Naive thymus-derived CD4-positive, alpha-beta T cell (primary cell): ENCODE data around the gene UTP4. TPM values are rescaled to one million over a fixed set of nuclear protein-coding genes. Genes with fewer than 3 reads are reported as not detected.
"Not testable (repeated sequence)": the region's sequence is repeated elsewhere in the genome, so short reads cannot be mapped to it uniquely, and the experiment has no call there.

Source experiments
- ATAC-seq: fragments of 150-1000 bp; cut with Tn5 transposase; 2 replicates; pipeline ENCODE4 v1.10.0; 2021; ENCODE audit warnings: mild to moderate bottlenecking, moderate library complexity
- CTCF ChIA-PET: fragments of 350-600 bp; sonication (Branson Sonifier 250); formaldehyde crosslinking; loops from one replicate; lab custom pipeline; 2021; ENCODE audit warnings: antibody characterized with exemption; lab: Charles Lee
- POLR2A ChIA-PET: fragments of 350-600 bp; sonication (Branson Sonifier 250); formaldehyde crosslinking; loops from one replicate; lab custom pipeline; 2021; ENCODE audit warnings: antibody characterized with exemption, inconsistent platforms; lab: Charles Lee
- DNase-seq, 9 donors: peaks; one replicate each; pipeline versions ENCODE4 v3.0.0 to v3.0.0-alpha.2; 2020 to 2022; ENCODE audit warnings: mixed read lengths in 1 of 9
- H3K27ac ChIP-seq: one replicate; pipeline ENCODE4 v1.7.0; 2013; ENCODE audit warnings: mild to moderate bottlenecking, low read depth, low read length, moderate library complexity
- H3K27me3 ChIP-seq, 2 donors: one replicate each; pipeline ENCODE4 v1.7.0; 2013; ENCODE audit warnings: low read length in 2 of 2, mild to moderate bottlenecking in 2 of 2, moderate library complexity in 2 of 2; ENCODE audit not compliant: control insufficient read depth in 2 of 2, insufficient read depth in 2 of 2
- H3K36me3 ChIP-seq, 3 experiments: 1 replicate in 2 of 3; 2 replicates in 1 of 3; pipeline ENCODE4 v1.7.0; 2013; ENCODE audit warnings: low read length in 3 of 3, mild to moderate bottlenecking in 3 of 3, moderate library complexity in 1 of 3; ENCODE audit not compliant: insufficient read depth in 3 of 3, control insufficient read depth in 2 of 3
- H3K4me1 ChIP-seq, 2 donors: one replicate each; pipeline ENCODE4 v1.7.0; 2013; ENCODE audit warnings: low read length in 2 of 2, mild to moderate bottlenecking in 2 of 2, moderate library complexity in 1 of 2; ENCODE audit not compliant: control insufficient read depth in 2 of 2, insufficient read depth in 2 of 2
- H3K4me3 ChIP-seq: 2 replicates; pipeline ENCODE4 v1.7.0; 2013; ENCODE audit warnings: mild to moderate bottlenecking, low read length
- H3K9me3 ChIP-seq, 3 experiments: 1 replicate in 2 of 3; 2 replicates in 1 of 3; pipeline ENCODE4 v1.7.0; 2013; ENCODE audit warnings: low read length in 3 of 3; ENCODE audit not compliant: control insufficient read depth in 2 of 3
- H3K27ac Mint-ChIP-seq, 9 donors: one replicate each; pipeline ENCODE4 v1.8.0; 2020 to 2022; ENCODE audit warnings: mixed read lengths in 9 of 9, mild to moderate bottlenecking in 8 of 9, moderate library complexity in 5 of 9, inconsistent platforms in 2 of 9
- H3K27me3 Mint-ChIP-seq, 5 donors: one replicate each; pipeline ENCODE4 v1.8.0; 2021 to 2022; ENCODE audit warnings: mixed read lengths in 5 of 5, mild to moderate bottlenecking in 1 of 5
- H3K36me3 Mint-ChIP-seq, 5 donors: one replicate each; pipeline ENCODE4 v1.8.0; 2020 to 2022; ENCODE audit warnings: mixed read lengths in 5 of 5, mild to moderate bottlenecking in 3 of 5, inconsistent platforms in 1 of 5
- H3K4me1 Mint-ChIP-seq, 7 donors: one replicate each; pipeline ENCODE4 v1.8.0; 2020 to 2022; ENCODE audit warnings: mixed read lengths in 7 of 7, mild to moderate bottlenecking in 3 of 7, inconsistent platforms in 1 of 7
- H3K4me3 Mint-ChIP-seq, 10 donors: one replicate each; pipeline ENCODE4 v1.8.0; 2020 to 2022; ENCODE audit warnings: mild to moderate bottlenecking in 10 of 10, mixed read lengths in 10 of 10, moderate library complexity in 6 of 10, inconsistent platforms in 2 of 10
- H3K9me3 Mint-ChIP-seq, 11 donors: one replicate each; pipeline ENCODE4 v1.8.0; 2020 to 2022; ENCODE audit warnings: mixed read lengths in 11 of 11, mild to moderate bottlenecking in 4 of 11, inconsistent platforms in 1 of 11, moderate library complexity in 1 of 11
- intact Hi-C, 2 donors: fragments of 100-400 bp; cut with micrococcal nuclease; formaldehyde crosslinking; loops; one replicate each; pipeline ENCODE4 v1.15.1; 2023
- polyA plus RNA-seq, 2 donors: library from polyadenylated mRNA; unstranded; fragments of 300-500 nt; fragmentation: Illumina TruSeq; gene quantifications; one replicate each; pipeline ENCODE4 v1.2.3, GENCODE V29; 2021
- total RNA-seq, 6 experiments: library from RNA in 5 of 6; stranded (reverse) in 5 of 6; gene quantifications; 1 replicate in 5 of 6; 2 replicates in 1 of 6; pipeline ENCODE4 v1.2.3 and lab custom pipeline; 2021 to 2026

The UTP4 gene
- total and polyA plus RNA-seq, 7 experiments from 2014 or later = 31.9 to 82.0 (median 42.9) TPM

- ChIA-PET POLR2A (no interaction called here), CTCF (interaction anchor here (0.5 to 1.2 kb wide), 2 partner anchors 537 to 910 kb away, joined by 3 read pairs; no protein-coding TSS in a partner anchor)
- Mint-ChIP-seq H3K4me3 (no peak overlapping the region), H3K27ac (peak overlapping the region in 5 of 9 donors; percentile 15 to 68 (median 45)), H3K36me3 (peaks cover 0 to 9% (median 4%) of the 10 kb centered on the region in 5 donors), H3K4me1 (peaks cover 16 to 52% (median 43%) of the 10 kb centered on the region in 7 donors), H3K9me3 (no peaks in the 10 kb centered on the region), H3K27me3 (no peaks in the 10 kb centered on the region)
- Histone ChIP-seq H3K4me1 (peaks cover 6 to 13% of the 10 kb centered on the region in 2 donors), H3K36me3 (peaks cover 0 to 5% (median 0%) of the 10 kb centered on the region in 3 experiments), H3K27ac (no peak overlapping the region), H3K27me3 (no peaks in the 10 kb centered on the region), H3K9me3 (no peaks in the 10 kb centered on the region), H3K4me3 (no peak overlapping the region)
- intact Hi-C loops = no loop called here
- ATAC-seq (no peak), DNase-seq (no peak)
Observed at GRCh38 chr16:69126221-69126620, 6.2 kb upstream of the UTP4 start.

DNA sequence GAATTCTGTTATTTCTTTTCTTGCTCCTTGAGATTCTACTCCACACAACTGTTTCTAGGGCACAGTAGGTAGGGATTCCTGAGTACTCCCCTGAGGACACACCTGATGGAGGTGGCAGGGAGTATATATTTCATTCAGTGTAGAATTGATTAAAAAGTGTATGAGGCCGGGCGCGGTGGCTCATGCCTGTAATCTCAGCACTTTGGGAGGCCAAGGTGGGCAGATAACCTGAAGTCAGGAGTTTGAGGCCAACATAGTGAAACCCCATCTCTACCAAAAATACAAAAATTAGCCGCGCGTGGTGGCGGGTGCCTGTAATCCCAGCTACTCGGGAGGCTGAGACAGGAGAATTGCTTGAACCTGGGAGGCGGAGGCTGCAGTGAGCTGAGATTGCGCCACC, 5.6 kb upstream of the UTP4 start:
- intact Hi-C loops, H3K9me3 Mint-ChIP-seq, H3K36me3 Mint-ChIP-seq, ATAC-seq, H3K9me3 ChIP-seq, H3K27me3 Mint-ChIP-seq, H3K36me3 ChIP-seq, H3K27me3 ChIP-seq, H3K4me3 ChIP-seq, H3K27ac ChIP-seq, H3K4me3 Mint-ChIP-seq, DNase-seq, POLR2A ChIA-PET: not testable (repeated sequence)
- peaks cover 6 to 13% of the 10 kb centered on the region in 2 donors for H3K4me1 ChIP-seq
- CTCF ChIA-PET = interaction anchor here (0.6 to 0.9 kb wide), 2 partner anchors 512 to 599 kb away, joined by 4 read pairs; no protein-coding TSS in a partner anchor
- H3K4me1 Mint-ChIP-seq = peaks cover 16 to 58% (median 48%) of the 10 kb centered on the region in 7 donors
- peak overlapping the region in 6 of 9 donors; percentile 43 to 68 (median 54) for H3K27ac Mint-ChIP-seq

DNA sequence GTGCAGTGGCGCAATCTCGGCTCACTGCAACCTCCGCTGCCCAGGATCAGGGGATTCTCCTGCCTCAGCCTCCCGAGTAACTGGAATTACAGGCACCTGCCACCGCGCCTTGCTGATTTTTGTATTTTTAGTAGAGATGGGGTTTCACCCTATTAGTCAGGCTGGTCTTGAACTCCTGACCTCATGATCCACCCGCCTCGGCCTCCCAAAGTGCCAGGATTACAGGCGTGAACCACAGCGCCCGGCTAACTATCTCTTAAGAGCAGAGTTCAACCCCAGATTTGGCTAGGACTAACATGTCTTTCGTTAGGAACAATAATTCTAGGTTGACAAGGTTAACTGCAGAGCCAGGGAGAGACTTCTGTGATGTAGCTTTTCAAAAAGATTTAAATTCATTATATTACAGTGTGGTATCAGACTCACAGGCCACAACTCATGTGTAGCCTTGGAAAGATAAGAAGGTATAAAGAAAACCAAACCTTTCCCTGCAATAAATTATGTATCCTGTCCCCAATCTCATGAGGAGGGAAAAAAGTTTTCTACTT, 4.4 kb upstream of the UTP4 start:
- Mint-ChIP-seq H3K36me3 (peaks cover 0 to 9% (median 4%) of the 10 kb centered on the region in 5 donors), H3K9me3 (no peaks in the 10 kb centered on the region), H3K4me3 (no peak overlapping the region), H3K27me3 (no peaks in the 10 kb centered on the region), H3K27ac (peak overlapping the region in 2 of 9 donors; percentile 12 to 67), H3K4me1 (peaks cover 16 to 62% (median 51%) of the 10 kb centered on the region in 7 donors)
- no peak for DNase-seq
- no peak for ATAC-seq
- no peak overlapping the region for H3K27ac ChIP-seq
- no peaks in the 10 kb centered on the region for H3K9me3 ChIP-seq
- ChIA-PET POLR2A (interaction anchor here (0.7 kb wide), 1 partner anchor 165 kb away, joined by 4 read pairs; no protein-coding TSS in a partner anchor), CTCF (interaction anchor here (0.9 kb wide), 1 partner anchor 600 kb away, joined by 4 read pairs; no protein-coding TSS in a partner anchor)
- H3K27me3 ChIP-seq = no peaks in the 10 kb centered on the region
- intact Hi-C loops = no loop called here
- peaks cover 0 to 13% (median 0%) of the 10 kb centered on the region in 3 experiments for H3K36me3 ChIP-seq
- H3K4me3 ChIP-seq = no peak overlapping the region
- peaks cover 7 to 14% of the 10 kb centered on the region in 2 donors for H3K4me1 ChIP-seq

DNA sequence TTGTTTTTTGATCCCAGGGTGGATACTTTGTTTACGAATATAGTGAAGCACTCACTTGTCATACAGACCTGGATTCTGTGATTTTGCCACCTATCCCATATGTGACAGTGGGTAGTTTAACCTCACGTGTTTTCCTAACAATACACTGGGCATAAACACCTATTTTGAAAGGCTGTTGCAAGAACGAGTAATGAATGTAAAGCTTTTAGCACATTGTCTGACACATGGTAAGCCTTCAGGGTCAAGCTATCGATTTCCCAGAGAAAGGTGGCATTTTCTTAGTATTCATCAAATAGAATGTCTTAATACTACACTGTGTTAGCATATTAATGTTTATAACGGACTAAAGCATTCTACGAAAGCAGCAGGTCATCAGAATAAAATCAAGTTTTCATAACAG, 2.0 kb upstream of the UTP4 start:
- H3K4me3 Mint-ChIP-seq = peak overlapping the region in 8 of 10 donors; percentile 85 to 97 (median 94)
- H3K4me1 Mint-ChIP-seq = peaks cover 27 to 75% (median 65%) of the 10 kb centered on the region in 7 donors
- H3K9me3 ChIP-seq = no peaks in the 10 kb centered on the region
- DNase-seq = no peak
- intact Hi-C loops = loop anchor here (5.0 kb wide), 3 partner anchors 257 to 1903 kb away; partner anchors contain the start of genes FHOD1 (in 1 of the 2), SLC9A5 (in 1 of the 2), TERF2 (in 1 of the 2) and TMEM208 (in 1 of the 2)
- peak overlapping the region; percentile 42 to 95 (median 93) for H3K27ac Mint-ChIP-seq
- H3K4me3 ChIP-seq = peak overlapping the region; percentile 38
- H3K27me3 Mint-ChIP-seq = no peaks in the 10 kb centered on the region
- H3K4me1 ChIP-seq = peaks cover 12 to 28% of the 10 kb centered on the region in 2 donors
- no peaks in the 10 kb centered on the region for H3K9me3 Mint-ChIP-seq
- peaks cover 0 to 16% (median 0%) of the 10 kb centered on the region in 3 experiments for H3K36me3 ChIP-seq
- ChIA-PET POLR2A (interaction anchor here (0.8 to 1.2 kb wide), 2 partner anchors 196 to 591 kb away, joined by 3 to 4 read pairs; partner anchors contain the start of gene ZFP90), CTCF (interaction anchor here (0.9 to 1.0 kb wide), 2 partner anchors 12 to 18 kb away, joined by 3 to 4 read pairs; no protein-coding TSS in a partner anchor)
- H3K36me3 Mint-ChIP-seq = peaks cover 0 to 9% (median 4%) of the 10 kb centered on the region in 5 donors
- H3K27ac ChIP-seq = peak overlapping the region; percentile 88
- ATAC-seq = no peak
- no peaks in the 10 kb centered on the region for H3K27me3 ChIP-seq

- Mint-ChIP-seq H3K27ac (peak overlapping the region; percentile 83 to 95 (median 93)), H3K4me1 (peaks cover 27 to 71% (median 62%) of the 10 kb centered on the region in 7 donors), H3K36me3 (peaks cover 0 to 9% (median 4%) of the 10 kb centered on the region in 5 donors), H3K4me3 (peak overlapping the region; percentile 85 to 97 (median 94)), H3K9me3 (no peaks in the 10 kb centered on the region), H3K27me3 (no peaks in the 10 kb centered on the region)
- no peaks in the 10 kb centered on the region for H3K9me3 ChIP-seq
- intact Hi-C loops = loop anchor here (5.0 kb wide), 3 partner anchors 256 to 1904 kb away; partner anchors contain the start of genes FHOD1 (in 1 of the 2), SLC9A5 (in 1 of the 2), TERF2 (in 1 of the 2) and TMEM208 (in 1 of the 2)
- peaks cover 0 to 16% (median 3%) of the 10 kb centered on the region in 3 experiments for H3K36me3 ChIP-seq
- H3K27ac ChIP-seq = peak overlapping the region; percentile 88
- ATAC-seq (no peak), DNase-seq (peak in 2 of 9 donors; percentile 6 to 37)
- CTCF ChIA-PET = interaction anchor here (0.6 kb wide), 1 partner anchor 15 kb away, joined by 3 read pairs; no protein-coding TSS in a partner anchor
- peaks cover 12 to 26% of the 10 kb centered on the region in 2 donors for H3K4me1 ChIP-seq
- H3K4me3 ChIP-seq = peak overlapping the region; percentile 70
- POLR2A ChIA-PET = interaction anchor here (0.6 to 1.0 kb wide), 3 partner anchors 11 to 1664 kb away, joined by 3 to 6 read pairs (median 4); no protein-coding TSS in a partner anchor
- no peaks in the 10 kb centered on the region for H3K27me3 ChIP-seq
Observed at GRCh38 chr16:69131167-69131838, 1.1 kb upstream of the UTP4 start.
